ENCODE data around the gene DNAH7. TPM values are rescaled to one million over a fixed set of nuclear protein-coding genes. Genes with fewer than 3 reads are reported as not detected.
A peak's percentile ranks its signal among the peaks of the same experiment; 100 is the strongest.
"Not testable (repeated sequence)": the region's sequence is repeated elsewhere in the genome, so short reads cannot be mapped to it uniquely, and the experiment has no call there.

The DNAH7 gene
- total and polyA plus RNA-seq, 2 of the 8 experiments (the other 6 are each of a cell fraction or from before 2014, with no cell fraction given), result 0.07 to 0.08 TPM

DNA sequence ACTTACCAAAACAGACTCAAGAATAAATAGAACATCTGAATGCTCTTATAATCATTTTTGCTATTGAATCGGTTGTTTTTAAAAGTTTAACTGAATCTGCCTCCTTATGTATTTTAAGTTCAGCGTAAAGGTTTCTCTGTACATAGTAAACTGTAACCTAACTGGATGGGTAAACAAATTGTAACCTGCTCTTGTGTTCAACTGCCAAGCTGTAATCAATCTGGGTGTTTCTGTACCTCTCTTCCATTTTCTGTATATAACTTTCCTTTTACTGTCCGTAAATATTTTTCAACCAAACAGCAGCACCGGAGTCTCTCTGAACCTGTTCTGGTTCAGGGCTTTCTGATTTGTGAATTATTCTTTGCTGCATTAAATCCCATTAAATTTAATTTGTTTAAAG lies 27.6 kb upstream of the DNAH7 start:
- H3K18ac ChIP-seq (ENCODE audit: extremely low read depth, low read length), result no peak overlapping the region; the same call in none of the 2 replicates
- no peaks in the 10 kb centered on the region for H3K36me3 ChIP-seq (ENCODE audit: control insufficient read depth in 2 of 4, insufficient read depth in 4 of 4, low read length in 3 of 4)
- WGBS, 2 experiments (ENCODE audit: extremely low coverage in 1 of 2, insufficient coverage in 1 of 2, insufficient read length in 1 of 2, insufficient replicate concordance in 2 of 2, low coverage in 1 of 2, low lambda C conversion rate in 2 of 2, missing lambda C conversion rate in 1 of 2), result 89% methylated on average over 4 of the region's 4 CpGs; no CpG with 5 or more reads in 1 of the 2 experiments
- H3K4me3 ChIP-seq (ENCODE audit: extremely low read depth in 1 of 4, insufficient read depth in 2 of 4, low read depth in 3 of 4, low read length in 4 of 4), result no peak overlapping the region
- peaks cover 4 to 10% (median 7%) of the 10 kb centered on the region in 4 experiments; a peak in 5 of 7 replicates for H3K4me1 ChIP-seq (replicated peaks in 1 of 4; ENCODE audit: control insufficient read depth in 3 of 4, insufficient read depth in 4 of 4, low read length in 3 of 4)
- no peaks in the 10 kb centered on the region; a peak in 1 of 4 replicates for H3K9me3 ChIP-seq (ENCODE audit: insufficient read depth in 2 of 2, low read depth in 1 of 2, low read length in 1 of 2)
- H2BK5ac ChIP-seq (ENCODE audit: low read depth, low read length), result no peak overlapping the region
- no peak overlapping the region for H3K27ac ChIP-seq (ENCODE audit: low read depth, low read length)
- peak overlapping the region; percentile 9 for H4K5ac ChIP-seq (ENCODE audit: insufficient read length, low read depth, low read length)
- POLR2A ChIA-PET (ENCODE audit: partially characterized antibody), result no interaction called here
- H4K20me1 ChIP-seq (replicated peaks in 1 of 2; ENCODE audit: control insufficient read depth in 1 of 2, insufficient read depth in 2 of 2, low read length in 2 of 2), result no peaks in the 10 kb centered on the region
- H2BK12ac ChIP-seq (ENCODE audit: low read depth, low read length), result no peak overlapping the region
- no peak for TF ChIP-seq RXRA (IDR thresholded peaks at IDR 0.05; ENCODE audit: insufficient read depth, low read depth, low read length)
- DNase-seq (ENCODE audit: low read depth in 1 of 2, low spot score in 2 of 2), result no peak
- FAIRE-seq, result no peak
- no peak overlapping the region for H4K91ac ChIP-seq (replicated peaks; ENCODE audit: insufficient read length, low read length)
- no peak overlapping the region for H2AFZ ChIP-seq (ENCODE audit: low read length)
- H2BK120ac ChIP-seq (replicated peaks; ENCODE audit: low read depth, low read length), result peak overlapping the region; percentile 61
- no peaks in the 10 kb centered on the region for H3K79me2 ChIP-seq (ENCODE audit: control insufficient read depth in 1 of 2, insufficient read depth in 2 of 2, low read length in 2 of 2)
- no peaks in the 10 kb centered on the region for H3K79me1 ChIP-seq (ENCODE audit: low read depth, low read length)
- no peak overlapping the region for H3K23ac ChIP-seq (ENCODE audit: insufficient read length)
- no peaks in the 10 kb centered on the region for H3K27me3 ChIP-seq (replicated peaks in 1 of 4; ENCODE audit: control insufficient read depth in 3 of 4, extremely low read depth in 1 of 4, insufficient read depth in 3 of 4, low read length in 3 of 4)
- no peaks in the 10 kb centered on the region; the same call in 1 of the 2 replicates for H3K23me2 ChIP-seq (ENCODE audit: low read depth, low read length)
- H2AK5ac ChIP-seq (ENCODE audit: low read depth, low read length), result no peak overlapping the region
- H4K8ac ChIP-seq (ENCODE audit: extremely low read depth, insufficient read depth, low read length), result no peak overlapping the region
- no peak overlapping the region for H2BK15ac ChIP-seq (ENCODE audit: low read length)
- H3K4me2 ChIP-seq (ENCODE audit: insufficient read depth in 1 of 2, low read depth in 2 of 2, low read length in 2 of 2), result no peak overlapping the region; a peak in 1 of 4 replicates
- CTCF ChIA-PET (ENCODE audit: partially characterized antibody), result interaction anchor here (0.9 to 3.2 kb wide), 7 partner anchors 10 to 183 kb away, joined by 3 to 25 read pairs (median 3); partner anchors contain the start of gene DNAH7
- no peak overlapping the region for H3K56ac ChIP-seq (replicated peaks; ENCODE audit: insufficient read length, low read depth, low read length)
- peak overlapping the region; percentile 32; the same call in 1 of the 2 replicates for H2BK20ac ChIP-seq (ENCODE audit: low read length)
- no peak overlapping the region for H3K4ac ChIP-seq (replicated peaks; ENCODE audit: insufficient read length, low read depth, low read length)
- no peak overlapping the region for H3K9ac ChIP-seq (replicated peaks in 1 of 4; ENCODE audit: extremely low read depth in 1 of 4, low read depth in 3 of 4, low read length in 3 of 4)
- H3K14ac ChIP-seq (ENCODE audit: insufficient read length), result no peak overlapping the region

- H3K36me3 ChIP-seq (ENCODE audit: control insufficient read depth in 2 of 4, insufficient read depth in 4 of 4, low read length in 3 of 4); H3K79me2 ChIP-seq (ENCODE audit: control insufficient read depth in 1 of 2, insufficient read depth in 2 of 2, low read length in 2 of 2); H2BK15ac ChIP-seq (ENCODE audit: low read length); H3K23ac ChIP-seq (ENCODE audit: insufficient read length); H3K4me3 ChIP-seq (ENCODE audit: extremely low read depth in 1 of 4, insufficient read depth in 2 of 4, low read depth in 3 of 4, low read length in 4 of 4); H2AK5ac ChIP-seq (ENCODE audit: low read depth, low read length); H3K4me1 ChIP-seq (replicated peaks in 1 of 4; ENCODE audit: control insufficient read depth in 3 of 4, insufficient read depth in 4 of 4, low read length in 3 of 4); H3K14ac ChIP-seq (ENCODE audit: insufficient read length); H4K20me1 ChIP-seq (replicated peaks in 1 of 2; ENCODE audit: control insufficient read depth in 1 of 2, insufficient read depth in 2 of 2, low read length in 2 of 2); FAIRE-seq; H2BK12ac ChIP-seq (ENCODE audit: low read depth, low read length); H3K79me1 ChIP-seq (ENCODE audit: low read depth, low read length); H3K18ac ChIP-seq (ENCODE audit: extremely low read depth, low read length); H2BK5ac ChIP-seq (ENCODE audit: low read depth, low read length); H3K27me3 ChIP-seq (replicated peaks in 1 of 4; ENCODE audit: control insufficient read depth in 3 of 4, extremely low read depth in 1 of 4, insufficient read depth in 3 of 4, low read length in 3 of 4); H3K9ac ChIP-seq (replicated peaks in 1 of 4; ENCODE audit: extremely low read depth in 1 of 4, low read depth in 3 of 4, low read length in 3 of 4); H3K4ac ChIP-seq (replicated peaks; ENCODE audit: insufficient read length, low read depth, low read length); H3K56ac ChIP-seq (replicated peaks; ENCODE audit: insufficient read length, low read depth, low read length); H2BK20ac ChIP-seq (ENCODE audit: low read length); H3K27ac ChIP-seq (ENCODE audit: low read depth, low read length); H4K8ac ChIP-seq (ENCODE audit: extremely low read depth, insufficient read depth, low read length); H3K23me2 ChIP-seq (ENCODE audit: low read depth, low read length); DNase-seq (ENCODE audit: low read depth in 1 of 2, low spot score in 2 of 2); CTCF ChIA-PET (ENCODE audit: partially characterized antibody); H3K4me2 ChIP-seq (ENCODE audit: insufficient read depth in 1 of 2, low read depth in 2 of 2, low read length in 2 of 2); H2BK120ac ChIP-seq (replicated peaks; ENCODE audit: low read depth, low read length); H4K5ac ChIP-seq (ENCODE audit: insufficient read length, low read depth, low read length); H4K91ac ChIP-seq (replicated peaks; ENCODE audit: insufficient read length, low read length); H2AFZ ChIP-seq (ENCODE audit: low read length): not testable (repeated sequence)
- 88% methylated on average over 4 of the region's 5 CpGs; no CpG with 5 or more reads in 1 of the 2 experiments for WGBS, 2 experiments (ENCODE audit: extremely low coverage in 1 of 2, insufficient coverage in 1 of 2, insufficient read length in 1 of 2, insufficient replicate concordance in 2 of 2, low coverage in 1 of 2, low lambda C conversion rate in 2 of 2, missing lambda C conversion rate in 1 of 2)
- POLR2A ChIA-PET (ENCODE audit: partially characterized antibody), result interaction anchor here (0.6 kb wide), 1 partner anchor 8 kb away, joined by 5 read pairs; no protein-coding TSS in a partner anchor
- peaks cover 7 to 12% of the 10 kb centered on the region in 2 experiments; a peak in 3 of 4 replicates for H3K9me3 ChIP-seq (ENCODE audit: insufficient read depth in 2 of 2, low read depth in 1 of 2, low read length in 1 of 2)
Observed at GRCh38 chr2:196089448-196089847, 20.8 kb upstream of the DNAH7 start.
